NCI-H345 treated with DMSO at 0.1 percent for 48 hours (cell line): ENCODE results near the gene TMCC1.
"Not testable (repeated sequence)": the region's sequence is repeated elsewhere in the genome, so short reads cannot be mapped to it uniquely, and the experiment has no call there.

Source experiments
- DNase-seq: peaks from one replicate; lab custom pipeline; 2025; ENCODE audit not compliant: unreplicated experiment; lab: John Stamatoyannopoulos, UW

Gene TMCC1

DNA sequence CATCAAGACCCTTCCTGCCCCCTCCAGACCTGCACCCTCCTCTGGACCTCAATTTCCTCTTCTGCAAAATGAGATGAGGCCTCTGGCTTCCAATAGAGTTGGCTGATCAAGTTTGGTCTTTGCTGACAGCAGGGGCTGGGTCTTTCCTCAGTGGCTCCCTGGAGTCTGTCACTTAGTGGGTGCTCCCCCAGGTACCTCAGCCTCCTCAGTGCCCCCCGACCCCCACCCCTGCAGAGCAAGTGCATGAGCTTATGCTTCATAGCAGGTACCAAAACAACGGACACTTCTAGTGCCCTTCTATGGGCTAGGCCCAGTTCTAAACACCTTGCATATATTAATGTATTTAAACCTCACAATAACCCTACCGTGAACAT lies 280.2 kb downstream of the TMCC1 start:
- no peak for DNase-seq

DNA sequence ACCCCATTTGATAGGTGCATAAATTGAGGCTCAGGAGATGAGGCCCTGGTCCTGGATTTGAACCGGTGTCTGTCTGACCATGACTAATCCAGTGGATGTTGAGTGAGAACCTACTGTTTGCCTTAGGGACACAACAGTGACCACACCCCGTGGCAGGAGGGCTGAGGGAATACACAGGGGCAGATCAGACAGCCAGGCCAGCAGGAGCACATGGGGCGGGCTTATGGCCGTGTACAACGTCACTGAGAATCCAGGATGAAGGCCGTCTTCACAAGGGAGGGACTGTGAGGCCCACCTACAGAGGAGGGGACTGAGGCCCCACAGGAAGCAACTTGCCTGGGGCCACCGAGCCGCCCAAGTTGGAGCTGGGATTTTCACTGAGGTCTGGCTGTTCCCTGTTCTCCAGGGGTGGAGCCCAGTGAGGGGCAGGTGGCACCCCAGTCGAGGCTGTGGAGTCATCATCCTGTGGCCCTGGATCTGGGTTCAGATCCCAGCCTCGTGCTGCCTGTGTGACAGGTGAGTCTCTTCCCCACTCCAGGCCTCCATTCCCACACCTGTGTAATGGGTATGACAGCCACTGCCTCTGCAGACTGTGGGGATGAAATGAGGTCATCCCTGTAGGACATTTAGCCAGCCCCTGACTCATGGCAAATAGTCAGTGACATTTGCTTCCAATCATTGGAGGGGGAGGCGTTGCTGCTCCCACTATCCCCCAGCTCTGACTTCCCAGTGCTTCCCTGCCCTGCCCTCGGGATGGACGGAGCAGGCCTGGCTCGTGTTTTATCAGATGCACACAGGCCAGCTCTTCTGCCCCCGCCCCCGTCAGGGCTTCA lies 280.8 kb downstream of the TMCC1 start:
- DNase-seq = no peak

DNA sequence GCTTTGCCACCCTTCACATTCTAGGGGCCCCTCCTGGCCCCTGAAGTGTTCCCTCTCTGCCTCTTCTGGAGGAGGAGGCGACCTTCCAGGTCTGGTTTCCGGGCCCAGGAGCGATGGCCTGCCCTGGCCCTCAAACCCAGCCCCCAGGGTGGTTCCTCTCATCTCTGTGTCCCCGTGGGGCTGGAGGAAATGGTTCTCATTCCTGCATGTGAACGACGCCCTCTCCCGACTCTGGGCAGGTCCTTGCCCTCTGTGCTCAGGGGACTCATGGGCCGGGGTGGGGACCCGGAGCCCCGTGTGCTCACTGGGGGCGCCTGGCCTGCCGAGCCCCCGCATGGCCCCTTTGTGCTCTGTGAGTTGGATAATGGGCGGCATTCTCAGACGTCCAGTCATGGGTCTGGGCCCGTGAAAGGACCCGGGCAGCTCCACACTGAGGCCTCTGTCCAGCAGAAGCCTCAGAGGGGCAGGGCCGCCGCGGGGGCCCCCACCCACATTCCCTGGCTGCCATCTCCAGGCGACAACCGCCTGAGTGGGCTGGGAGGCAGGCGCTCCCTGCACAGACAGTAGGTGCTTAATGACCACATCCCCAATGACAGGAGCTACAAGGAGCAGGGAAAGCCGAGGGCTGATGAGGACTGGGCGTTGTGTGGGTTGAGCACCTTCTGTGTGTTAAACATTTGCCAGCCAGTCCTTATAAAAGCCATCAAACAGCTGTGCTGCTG lies 281.5 kb downstream of the TMCC1 start:
- no peak for DNase-seq

DNA sequence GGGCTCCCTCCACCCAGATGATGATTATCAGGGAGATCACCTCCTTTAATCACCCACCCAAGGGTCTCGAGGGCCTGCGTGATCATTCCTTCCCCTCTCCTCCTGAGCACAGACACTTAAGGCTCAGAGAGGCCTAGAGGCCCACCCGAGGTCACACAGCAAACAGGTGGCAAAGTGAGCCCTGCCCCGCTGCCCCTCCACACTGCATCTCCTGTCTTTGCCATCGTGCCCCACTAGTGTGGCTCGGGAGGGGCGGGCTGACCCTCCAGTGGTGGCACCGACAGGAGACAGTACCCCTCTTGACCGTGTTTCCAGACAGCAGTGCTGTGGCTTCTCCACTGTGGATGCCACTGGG lies 282.1 kb downstream of the TMCC1 start:
- DNase-seq = no peak

DNA sequence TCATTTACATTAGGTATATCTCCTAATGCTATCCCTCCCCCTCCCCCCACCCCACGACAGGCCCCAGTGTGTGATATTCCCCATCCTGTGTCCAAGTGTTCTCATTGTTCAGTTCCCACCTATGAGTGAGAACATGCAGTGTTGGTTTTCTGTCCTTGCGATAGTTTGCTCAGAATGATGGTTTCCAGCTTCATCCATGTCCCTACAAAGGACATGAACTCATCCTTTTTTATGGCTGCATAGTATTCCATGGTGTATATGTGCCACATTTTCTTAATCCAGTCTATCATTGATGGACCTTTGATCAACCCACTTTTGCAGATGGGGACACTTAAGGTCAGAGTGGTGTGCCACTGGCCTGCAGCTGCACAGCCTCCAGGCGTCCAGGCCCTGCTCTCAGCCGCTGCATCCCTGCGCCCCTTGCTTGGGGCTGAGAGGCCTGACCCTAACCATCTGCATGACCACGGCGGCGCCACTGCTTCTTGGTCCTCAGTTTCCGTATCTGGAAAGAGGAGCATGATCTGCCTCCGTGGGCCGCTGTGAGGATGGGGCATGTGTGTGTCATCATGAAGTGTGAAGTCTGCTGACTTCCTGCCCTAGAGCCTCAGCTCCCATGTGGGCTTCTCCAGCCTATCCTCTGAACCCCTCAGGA lies 282.6 kb downstream of the TMCC1 start:
- DNase-seq = not testable (repeated sequence)

DNA sequence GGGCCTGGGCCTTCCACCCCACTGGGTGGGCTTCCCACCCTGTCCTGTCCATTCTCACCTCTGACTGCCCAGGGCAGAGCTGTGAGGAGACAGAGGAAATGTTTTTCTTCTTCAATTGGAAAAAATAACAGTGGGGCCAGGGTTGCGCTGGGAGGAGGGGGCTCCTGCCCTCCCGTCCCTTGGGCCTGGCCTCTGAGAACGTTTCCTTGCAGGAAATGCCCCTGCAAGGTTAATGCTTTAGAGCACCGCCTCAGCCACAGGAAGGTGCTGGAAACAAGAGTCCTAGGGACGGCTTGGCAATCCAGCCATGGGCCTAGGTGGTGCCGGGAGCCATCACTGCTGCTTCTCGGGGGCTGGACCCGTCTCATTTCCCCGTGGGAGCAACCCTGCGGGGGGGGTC lies 283.2 kb downstream of the TMCC1 start:
- DNase-seq = no peak

DNA sequence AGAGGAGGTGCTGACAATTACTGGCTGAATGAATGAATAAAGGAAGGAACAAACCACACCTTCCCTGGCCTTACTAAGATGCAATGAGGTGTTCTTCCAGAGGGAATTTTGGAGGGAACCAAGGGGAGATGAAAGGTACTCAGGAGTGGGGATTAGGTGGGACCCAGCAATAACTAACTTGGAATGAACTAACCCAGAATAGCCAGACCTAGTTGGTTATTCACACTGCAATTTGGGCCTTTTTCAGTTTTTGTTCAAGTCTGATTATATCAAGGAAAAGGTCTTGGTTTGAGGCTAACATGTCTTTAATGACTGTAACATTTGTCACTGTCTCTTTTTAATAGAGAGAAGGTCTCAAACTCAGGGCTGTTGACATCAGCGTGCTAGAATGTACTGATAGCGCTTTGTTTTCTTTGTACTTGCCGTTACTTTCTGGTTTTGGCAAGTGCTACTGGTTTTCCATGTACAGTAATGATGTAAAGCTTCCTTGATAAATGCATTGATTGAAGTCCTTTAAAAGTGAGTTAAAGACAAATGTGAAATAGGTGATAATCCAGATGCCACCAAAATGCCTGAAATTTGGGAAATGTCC lies 283.8 kb downstream of the TMCC1 start:
- no peak for DNase-seq

DNA sequence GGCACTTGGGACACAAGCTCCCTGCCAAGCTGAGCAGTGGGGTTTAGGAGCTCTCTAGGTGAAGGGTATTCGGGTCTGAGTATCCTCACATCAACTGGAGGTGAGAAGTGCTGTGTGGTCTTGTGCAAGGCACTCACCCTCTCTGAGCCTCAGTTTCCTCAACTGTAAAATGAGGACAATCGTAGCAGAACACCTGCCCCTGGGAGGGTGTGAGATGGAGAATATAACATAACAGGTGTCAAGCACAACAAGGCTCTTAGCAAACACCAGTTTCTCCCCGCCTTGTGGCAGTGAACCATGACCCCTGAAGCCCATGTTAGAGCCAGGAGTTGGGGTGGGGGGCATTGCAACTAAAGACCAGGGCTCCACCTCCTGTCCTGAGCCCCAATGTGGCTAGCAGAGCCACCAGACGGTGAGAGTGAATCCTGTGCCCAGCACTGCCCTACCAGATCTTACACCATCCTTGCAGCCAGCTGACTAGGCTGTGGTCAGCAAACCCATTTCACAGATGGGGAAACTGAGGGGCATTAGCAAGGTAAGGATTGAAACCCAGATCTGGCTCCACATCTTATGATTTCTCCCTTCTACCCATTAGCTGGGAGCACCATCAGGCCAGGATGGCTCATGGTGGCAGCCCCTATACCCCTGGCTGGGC lies 284.4 kb downstream of the TMCC1 start:
- no peak for DNase-seq

DNA sequence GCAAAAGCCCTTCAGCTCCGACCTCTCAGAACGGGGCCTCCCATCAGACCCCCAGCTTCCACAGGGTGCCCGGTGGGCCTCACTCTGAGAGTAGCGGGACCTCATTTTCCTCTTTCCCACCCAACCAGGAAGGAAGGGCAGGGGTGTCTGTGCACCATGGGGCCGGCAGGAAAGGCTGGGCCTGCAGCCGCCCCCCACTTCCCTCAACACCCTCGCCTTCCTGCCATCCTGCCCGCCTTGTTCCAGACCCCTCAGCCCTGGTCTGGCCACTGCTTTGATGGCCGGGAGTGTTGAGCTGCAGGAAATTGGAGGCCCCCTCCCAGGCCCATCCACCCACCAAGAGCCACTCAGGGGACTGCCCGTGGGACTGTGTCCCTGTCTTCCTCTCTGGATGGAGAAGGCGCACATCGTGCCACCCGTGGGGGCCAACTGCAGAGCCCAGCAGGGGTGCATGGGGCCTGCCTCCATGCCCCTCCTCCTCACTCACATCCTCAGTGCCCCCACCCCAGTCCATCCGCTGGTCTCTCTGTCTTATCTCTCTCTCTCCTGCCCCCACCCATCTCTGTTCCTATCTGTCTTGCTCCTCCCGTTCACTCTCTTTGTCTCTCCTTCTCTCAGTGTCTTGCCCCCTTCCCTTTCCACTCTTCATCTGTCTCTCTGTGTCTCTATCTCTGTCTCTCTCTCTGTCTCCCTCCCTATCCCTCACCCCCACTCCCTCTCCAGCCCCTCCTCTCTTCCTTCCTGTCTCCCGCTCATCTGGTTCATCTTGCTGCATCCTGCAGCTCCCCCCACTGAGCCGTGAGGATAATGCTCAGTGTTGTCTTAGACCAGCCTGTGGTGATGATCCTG lies 285.2 kb downstream of the TMCC1 start:
- no peak for DNase-seq

DNA sequence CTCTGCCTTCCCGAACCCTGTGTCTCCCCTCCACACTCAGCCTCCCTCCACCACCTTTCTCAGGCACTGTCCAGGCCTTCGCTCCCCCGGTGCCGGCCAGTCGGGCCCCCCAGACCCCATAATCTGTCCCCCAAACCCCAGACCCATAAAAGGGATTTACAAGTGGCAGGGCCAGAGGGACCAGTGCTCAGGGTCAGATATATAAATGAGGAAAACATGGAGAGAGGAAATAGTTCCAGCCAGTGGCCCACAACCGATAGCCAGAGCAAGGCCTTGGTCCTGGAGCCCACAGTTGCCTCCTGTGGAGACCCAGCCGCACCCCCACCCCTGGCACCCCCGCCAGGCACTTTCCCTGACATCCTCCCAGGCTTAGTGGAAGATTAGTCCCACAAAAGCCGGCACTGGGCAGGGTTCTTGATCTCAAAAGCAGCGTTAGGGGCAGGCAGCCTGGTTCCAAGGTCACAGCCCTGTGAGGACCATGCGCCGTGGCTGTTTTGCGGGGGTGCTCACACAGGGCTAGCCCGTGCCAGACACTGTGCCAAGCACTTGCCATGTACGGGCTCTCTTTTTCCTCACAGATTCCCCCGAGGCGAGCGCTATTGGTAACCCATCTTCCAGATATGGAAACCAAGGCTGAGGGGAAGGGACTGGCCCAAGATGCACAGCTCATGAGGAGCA lies 286.0 kb downstream of the TMCC1 start:
- DNase-seq = no peak

DNA sequence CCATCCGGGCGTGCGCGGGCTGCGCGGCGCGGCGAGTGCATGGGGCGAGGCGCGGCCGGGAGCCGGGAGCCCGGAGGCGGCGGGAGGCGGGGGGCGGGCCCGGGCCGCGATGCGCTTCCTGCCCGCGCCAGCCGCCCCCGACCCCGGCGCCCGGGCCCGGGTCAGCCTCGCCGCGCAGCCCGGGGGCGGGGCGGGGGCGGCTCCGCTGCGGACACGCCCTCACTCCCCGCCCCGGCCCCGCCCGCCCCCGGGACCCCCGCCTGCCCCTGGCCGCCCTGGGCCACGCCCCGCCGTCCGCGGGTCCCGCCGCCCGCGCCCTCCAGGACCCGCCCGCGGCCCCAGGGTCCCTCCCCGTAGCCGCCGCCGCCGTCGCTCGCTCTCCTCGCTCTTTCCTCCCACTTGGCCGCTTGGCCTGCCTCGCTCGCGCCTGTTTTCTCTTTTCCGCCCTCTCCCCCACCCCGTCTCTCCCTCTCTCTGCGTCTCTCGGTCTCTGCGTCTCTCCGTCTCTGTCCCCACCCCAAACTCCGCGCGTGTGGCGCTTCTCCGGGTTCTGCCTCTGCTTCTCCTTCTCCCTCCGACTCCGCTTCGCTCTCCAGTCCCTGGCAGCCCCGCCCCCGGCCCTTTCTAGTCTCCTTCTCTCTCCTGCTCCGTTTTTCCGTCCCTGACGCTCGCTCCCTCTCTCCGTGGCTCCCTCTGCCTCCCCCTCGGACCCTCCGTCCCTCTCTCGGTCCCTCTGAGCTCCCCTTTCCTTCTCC lies 286.7 kb downstream of the TMCC1 start, which contains the start of gene PLXND1:
PLXND1 (minus strand) TSS at position 41 of the 755 bp plus-strand sequence; CDS start at position 4, 37 bp downstream.
- no peak for DNase-seq

DNA sequence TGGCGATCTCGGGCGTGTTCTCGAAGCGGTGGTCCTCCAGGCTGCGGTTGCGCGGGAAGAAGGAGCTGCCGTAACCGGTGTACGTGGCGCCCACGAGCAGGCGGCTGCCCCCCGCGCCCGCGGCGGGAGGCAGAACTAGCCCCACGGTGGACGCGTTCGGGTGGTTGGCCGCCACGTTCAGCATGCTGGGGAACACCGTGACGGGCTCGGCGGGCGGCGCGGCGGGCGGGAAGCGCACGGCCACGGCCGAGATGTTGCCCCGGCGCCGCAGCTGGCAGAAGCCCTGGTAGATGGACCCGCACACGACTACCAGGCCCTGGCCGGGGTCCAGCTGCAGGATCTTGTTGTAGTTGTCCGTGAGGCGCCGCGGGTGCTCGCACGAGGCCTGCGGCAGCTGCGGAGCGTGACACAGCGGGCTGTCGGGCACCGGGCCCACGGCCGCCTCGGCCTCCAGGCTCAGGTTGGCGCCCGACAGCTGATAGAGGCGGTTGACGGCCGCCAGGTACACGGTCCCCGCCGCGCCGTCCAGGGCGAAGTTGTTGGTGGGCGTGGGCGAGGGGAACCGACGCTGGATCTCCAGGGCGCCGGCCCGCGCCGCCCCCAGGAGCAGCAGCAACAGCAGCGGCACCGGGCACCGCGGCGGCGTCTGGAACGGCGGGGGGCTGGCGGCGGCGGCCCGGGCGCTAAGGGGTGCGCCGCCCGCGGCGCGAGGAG lies 287.4 kb downstream of the TMCC1 start:
- DNase-seq = no peak

DNA sequence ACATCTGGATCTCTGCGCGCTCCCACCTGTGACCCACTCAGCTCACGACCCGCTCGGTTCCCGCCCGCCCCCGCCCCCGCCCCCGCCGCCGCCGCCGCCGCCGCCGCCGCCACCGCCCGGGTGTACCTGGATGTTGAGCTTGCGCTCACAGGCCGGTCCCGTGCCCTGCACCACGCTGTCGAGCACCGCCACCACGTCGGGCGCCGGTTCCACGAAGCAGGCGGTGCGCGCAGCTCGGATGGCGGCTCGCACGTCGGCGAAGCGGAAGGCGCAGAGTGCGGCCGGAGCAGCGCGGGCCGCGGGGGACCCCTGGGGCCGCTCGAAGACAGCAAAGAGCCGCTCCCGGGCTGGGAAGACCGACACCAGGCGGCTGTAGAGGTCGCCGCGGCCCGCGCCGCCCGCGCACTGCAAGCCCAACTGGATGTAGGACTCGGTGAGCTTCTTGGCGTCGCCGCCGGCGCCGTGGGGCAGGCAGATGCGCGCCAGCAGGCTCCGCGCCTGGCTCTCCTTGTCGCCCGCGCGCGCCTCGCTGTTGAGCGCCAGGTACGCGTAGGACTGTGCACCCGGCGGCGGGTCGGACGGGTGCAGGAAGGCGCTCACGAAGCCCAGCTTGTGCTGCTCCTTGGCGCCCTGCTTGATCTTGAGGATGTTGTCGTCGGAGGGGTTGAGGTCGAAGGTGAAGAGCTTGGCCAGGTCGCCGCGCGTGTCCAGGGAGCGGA lies 288.1 kb downstream of the TMCC1 start:
- DNase-seq = no peak

DNA sequence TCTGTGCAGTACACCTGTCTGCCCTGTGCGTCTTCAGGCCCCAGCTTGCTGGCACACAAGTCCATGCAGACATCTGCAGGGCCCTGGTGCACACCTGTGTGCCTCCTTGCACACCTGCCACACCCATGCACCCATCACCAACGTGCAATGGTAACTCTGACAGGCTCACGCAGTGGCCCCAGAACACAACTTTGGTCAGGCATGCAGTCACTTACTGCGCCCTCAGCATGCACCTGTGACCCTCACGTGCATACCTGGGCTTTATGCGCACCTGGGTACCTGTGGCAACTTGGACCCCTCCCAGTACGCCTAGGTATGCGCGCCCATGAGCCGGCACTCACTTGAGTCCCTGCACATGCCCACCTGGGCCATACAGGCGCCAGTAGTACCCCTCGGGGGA lies 288.7 kb downstream of the TMCC1 start:
- no peak for DNase-seq

DNA sequence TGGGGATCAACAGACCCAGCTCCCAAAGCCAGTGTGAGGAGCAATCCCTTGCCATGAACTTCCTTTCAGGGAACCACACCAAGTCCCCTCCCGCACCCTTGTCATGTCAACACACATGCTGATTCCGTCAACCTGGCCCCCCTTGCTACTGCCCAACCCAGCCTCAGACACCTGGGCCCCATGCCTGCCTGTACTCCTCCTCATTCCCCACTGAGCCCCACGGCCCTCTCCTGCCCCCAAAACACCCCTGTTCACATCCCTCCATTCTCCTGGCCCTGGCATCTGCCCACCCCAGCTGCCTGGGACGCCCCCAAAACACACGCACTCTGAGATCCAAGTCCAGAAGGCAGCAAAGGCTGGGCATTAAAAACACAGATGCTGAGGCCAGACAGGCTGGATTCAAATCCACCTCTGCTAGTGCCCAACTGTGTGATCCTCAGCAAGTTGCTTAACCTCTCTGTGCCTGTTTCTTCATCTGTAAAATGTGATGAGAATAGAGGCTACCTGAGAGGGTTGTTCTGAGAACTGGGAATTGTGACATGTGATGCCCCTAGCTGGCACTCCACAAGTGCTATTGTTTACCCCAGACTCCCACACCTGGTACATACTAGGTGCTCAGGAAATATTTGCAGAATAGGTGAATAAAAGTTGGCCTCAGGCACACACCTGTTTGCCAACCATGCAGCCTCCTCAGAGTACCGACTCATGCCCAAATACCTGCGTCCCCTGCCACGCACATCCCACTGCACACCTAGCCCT lies 289.3 kb downstream of the TMCC1 start:
- no peak for DNase-seq

DNA sequence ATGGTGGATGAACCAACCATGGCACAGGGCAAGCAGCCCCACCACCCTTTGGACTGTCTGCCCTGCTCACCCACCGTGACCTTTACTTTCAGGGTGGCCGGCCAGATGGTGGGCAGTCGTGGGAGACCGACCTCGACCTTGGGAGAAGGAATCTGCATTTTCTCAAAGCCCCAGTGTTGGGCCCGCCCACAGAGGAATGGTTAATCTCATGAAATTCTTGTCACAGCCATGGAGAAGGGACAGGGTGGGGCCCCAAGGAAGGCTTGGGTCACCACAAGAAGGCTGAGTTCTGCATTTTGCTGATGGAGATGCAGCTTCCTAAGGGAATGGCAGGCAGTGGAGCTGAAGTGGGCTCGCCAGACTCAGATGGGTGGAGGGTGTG lies 290.0 kb downstream of the TMCC1 start:
- DNase-seq = no peak
